H9 (cell line): ENCODE data around the gene WDR74. TPM values are rescaled to one million over a fixed set of nuclear protein-coding genes. Genes with fewer than 3 reads are reported as not detected.

Experiments
- DNase-seq: peaks from one replicate; pipeline ENCODE4 v3.0.0-alpha.2; 2017
- H2AFZ ChIP-seq: one replicate; pipeline ENCODE4 v1.6.1; 2013; ENCODE audit warnings: mild to moderate bottlenecking, low read length, control low read depth, moderate library complexity
- H2AK5ac ChIP-seq: 2 replicates; pipeline ENCODE4 v1.6.1; 2013; ENCODE audit warnings: low read length, control low read depth, mixed read lengths; ENCODE audit not compliant: insufficient read length
- H2BK120ac ChIP-seq: one replicate; pipeline ENCODE4 v1.6.1; 2013; ENCODE audit warnings: low read depth, mild to moderate bottlenecking, low read length, control low read depth, inconsistent platforms; ENCODE audit not compliant: poor library complexity, severe bottlenecking
- H2BK12ac ChIP-seq: 2 replicates; pipeline ENCODE4 v1.6.1; 2013; ENCODE audit warnings: low read length, control low read depth, mixed read lengths, low read depth; ENCODE audit not compliant: insufficient read length
- H2BK15ac ChIP-seq: 2 replicates; pipeline ENCODE4 v1.6.1; 2013; ENCODE audit warnings: low read depth, low read length, control low read depth
- H2BK20ac ChIP-seq: one replicate; pipeline ENCODE4 v1.6.1; 2013; ENCODE audit warnings: low read depth, mild to moderate bottlenecking, low read length, control low read depth, inconsistent platforms; ENCODE audit not compliant: poor library complexity, severe bottlenecking
- H2BK5ac ChIP-seq: 2 replicates; pipeline ENCODE4 v1.6.1; 2013; ENCODE audit warnings: low read length, control low read depth, mixed read lengths; ENCODE audit not compliant: insufficient read length
- H3K14ac ChIP-seq: 2 replicates; pipeline ENCODE4 v1.6.1; 2013; ENCODE audit warnings: low read length, control low read depth; ENCODE audit not compliant: insufficient read depth
- H3K18ac ChIP-seq: 2 replicates; pipeline ENCODE4 v1.6.1; 2013; ENCODE audit warnings: low read depth, mild to moderate bottlenecking, mixed read lengths, low read length, control low read depth; ENCODE audit not compliant: insufficient read length
- H3K23ac ChIP-seq: 2 replicates; pipeline ENCODE4 v1.6.1; 2013; ENCODE audit warnings: low read length, control low read depth, mixed read lengths, low read depth; ENCODE audit not compliant: insufficient read length
- H3K23me2 ChIP-seq: 2 replicates; pipeline ENCODE4 v1.6.1; 2013; ENCODE audit warnings: low read depth, mild to moderate bottlenecking, mixed read lengths, low read length, control low read depth; ENCODE audit not compliant: insufficient read length, poor library complexity, severe bottlenecking
- H3K27ac ChIP-seq: 2 replicates; pipeline ENCODE4 v1.5.1; 2013; ENCODE audit warnings: low read length, control low read depth, mixed read lengths, low read depth; ENCODE audit not compliant: insufficient read length
- H3K27me3 ChIP-seq: 2 replicates; pipeline ENCODE4 v1.6.1; 2013; ENCODE audit warnings: low read length, control low read depth, inconsistent platforms; ENCODE audit not compliant: insufficient read depth
- H3K4ac ChIP-seq: 2 replicates; pipeline ENCODE4 v1.6.1; 2013; ENCODE audit warnings: low read depth, mild to moderate bottlenecking, control low read depth, inconsistent platforms, low read length, moderate library complexity
- H3K4me1 ChIP-seq: 2 replicates; pipeline ENCODE4 v1.6.1; 2013; ENCODE audit warnings: low read length, control low read depth, inconsistent platforms; ENCODE audit not compliant: insufficient read depth
- H3K4me2 ChIP-seq: 2 replicates; pipeline ENCODE4 v1.6.1; 2013; ENCODE audit warnings: low read length, control low read depth, mixed read lengths; ENCODE audit not compliant: insufficient read length, insufficient read depth
- H3K56ac ChIP-seq: 2 replicates; pipeline ENCODE4 v1.6.1; 2013; ENCODE audit warnings: low read depth, mild to moderate bottlenecking, mixed read lengths, low read length, control low read depth; ENCODE audit not compliant: insufficient read length
- H3K79me1 ChIP-seq: 2 replicates; pipeline ENCODE4 v1.6.1; 2013; ENCODE audit warnings: low read depth, mild to moderate bottlenecking, moderate library complexity, low read length, control low read depth, inconsistent platforms; ENCODE audit not compliant: insufficient read depth, poor library complexity, severe bottlenecking
- H3K79me2 ChIP-seq: 2 replicates; pipeline ENCODE4 v1.6.1; 2013; ENCODE audit warnings: low read length, control low read depth, inconsistent platforms; ENCODE audit not compliant: insufficient read depth
- H3K9ac ChIP-seq: 2 replicates; pipeline ENCODE4 v1.6.1; 2013; ENCODE audit warnings: low read length, control low read depth, mixed read lengths; ENCODE audit not compliant: insufficient read length; ENCODE audit errors: extremely low read depth
- H3K9me3 ChIP-seq: one replicate; pipeline ENCODE4 v1.6.1; 2013; ENCODE audit warnings: low read depth, low read length, inconsistent platforms; ENCODE audit not compliant: control insufficient read depth
- H3T11ph ChIP-seq: one replicate; pipeline ENCODE4 v1.6.1; 2013; ENCODE audit warnings: mild to moderate bottlenecking, low read length, control low read depth, inconsistent platforms
- H4K20me1 ChIP-seq: one replicate; pipeline ENCODE4 v1.6.1; 2013; ENCODE audit not compliant: control insufficient read depth, insufficient read length, insufficient read depth
- H4K5ac ChIP-seq: 2 replicates; pipeline ENCODE4 v1.6.1; 2013; ENCODE audit warnings: low read depth, mild to moderate bottlenecking, mixed read lengths, low read length, control low read depth; ENCODE audit not compliant: insufficient read length
- H4K8ac ChIP-seq: replicated peaks from 2 replicates; pipeline ENCODE4 v1.6.1; 2013; ENCODE audit warnings: low read length, control low read depth, mixed read lengths, low read depth; ENCODE audit not compliant: insufficient read length
- H4K91ac ChIP-seq: 2 replicates; pipeline ENCODE4 v1.6.1; 2013; ENCODE audit warnings: low read depth, mild to moderate bottlenecking, moderate library complexity, mixed read lengths, low read length, control low read depth; ENCODE audit not compliant: insufficient read length
- H3K27ac Mint-ChIP-seq, 3 experiments: 2 replicates in 2 of 3; 3 replicates in 1 of 3; pipeline ENCODE4 v1.8.0; 2020 to 2021; ENCODE audit warnings: mixed read lengths in 3 of 3, mild to moderate bottlenecking in 1 of 3, moderate library complexity in 1 of 3
- H3K27me3 Mint-ChIP-seq: 2 replicates; pipeline ENCODE4 v1.8.0; 2021; ENCODE audit warnings: low read depth, mild to moderate bottlenecking, moderate library complexity, mixed read lengths
- H3K36me3 Mint-ChIP-seq, 3 experiments: 2 replicates in 2 of 3; 3 replicates in 1 of 3; pipeline ENCODE4 v1.8.0; 2020 to 2021; ENCODE audit warnings: low read depth in 3 of 3, mixed read lengths in 3 of 3; ENCODE audit not compliant: insufficient read depth in 1 of 3
- H3K4me1 Mint-ChIP-seq, 2 experiments: 2 replicates each; pipeline ENCODE4 v1.8.0; 2020; ENCODE audit warnings: mixed read lengths in 2 of 2
- H3K4me3 Mint-ChIP-seq, 2 experiments: 2 replicates in 1 of 2; 3 replicates in 1 of 2; pipeline ENCODE4 v1.8.0; 2020 to 2021; ENCODE audit warnings: mild to moderate bottlenecking in 2 of 2, mixed read lengths in 2 of 2, moderate library complexity in 1 of 2
- H3K9me3 Mint-ChIP-seq, 2 experiments: 2 replicates in 1 of 2; 3 replicates in 1 of 2; pipeline ENCODE4 v1.8.0; 2020; ENCODE audit warnings: mild to moderate bottlenecking in 2 of 2, mixed read lengths in 2 of 2, moderate library complexity in 1 of 2
- WGBS: extraction: QIAGEN DNeasy Blood & Tissue Kit; methylation state at CpG from one replicate; pipeline ENCODE4 v1.1.7; 2013; ENCODE audit warnings: missing lambda C conversion rate, low lambda C conversion rate, mixed read lengths; ENCODE audit not compliant: insufficient read length; ENCODE audit errors: extremely low coverage; 5-methylcytosine and 5-hydroxymethylcytosine counted together
- total RNA-seq: library from RNA; stranded (reverse); gene quantifications from 2 replicates; pipeline ENCODE4 v1.2.1, GENCODE V29; 2021
- TF ChIP-seq, protein P1 (sequence below): fragments of 200-600 bp; sonication (generic); conservative IDR thresholded peaks from 3 replicates; pipeline ENCODE4 v1.8.0; 2021; ENCODE audit warnings: antibody characterized with exemption, mild to moderate bottlenecking

WDR74 gene
- total RNA-seq, 1 experiment from 2014 or later = 121 TPM

DNA sequence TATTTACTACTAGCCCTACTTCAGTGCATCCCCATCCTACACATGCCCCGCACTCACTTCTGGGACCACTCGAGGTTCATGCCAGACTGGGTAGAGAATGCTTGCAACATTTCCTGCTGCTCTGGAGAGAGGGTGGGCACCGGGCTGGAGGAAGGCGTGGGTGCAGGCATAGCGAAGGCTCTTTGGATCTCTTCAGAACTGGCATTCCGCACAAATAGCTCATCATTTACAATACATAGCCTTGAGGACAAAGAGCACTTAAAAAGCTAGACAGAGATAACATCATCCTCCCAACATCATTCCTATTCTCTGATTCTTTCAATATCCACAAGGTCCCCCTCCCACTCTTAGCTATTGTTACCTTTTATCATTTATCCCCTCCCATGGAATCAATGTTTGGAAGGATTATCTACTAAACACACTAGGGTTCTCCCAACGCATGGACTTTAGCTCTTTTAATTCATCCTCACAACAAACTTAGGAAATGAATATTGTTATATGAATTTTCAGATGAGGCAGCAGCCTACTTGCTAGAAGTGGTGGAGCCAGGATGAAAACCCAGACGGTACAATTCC lies 45.1 kb downstream of the WDR74 start:
- TF ChIP-seq, protein P1, sequence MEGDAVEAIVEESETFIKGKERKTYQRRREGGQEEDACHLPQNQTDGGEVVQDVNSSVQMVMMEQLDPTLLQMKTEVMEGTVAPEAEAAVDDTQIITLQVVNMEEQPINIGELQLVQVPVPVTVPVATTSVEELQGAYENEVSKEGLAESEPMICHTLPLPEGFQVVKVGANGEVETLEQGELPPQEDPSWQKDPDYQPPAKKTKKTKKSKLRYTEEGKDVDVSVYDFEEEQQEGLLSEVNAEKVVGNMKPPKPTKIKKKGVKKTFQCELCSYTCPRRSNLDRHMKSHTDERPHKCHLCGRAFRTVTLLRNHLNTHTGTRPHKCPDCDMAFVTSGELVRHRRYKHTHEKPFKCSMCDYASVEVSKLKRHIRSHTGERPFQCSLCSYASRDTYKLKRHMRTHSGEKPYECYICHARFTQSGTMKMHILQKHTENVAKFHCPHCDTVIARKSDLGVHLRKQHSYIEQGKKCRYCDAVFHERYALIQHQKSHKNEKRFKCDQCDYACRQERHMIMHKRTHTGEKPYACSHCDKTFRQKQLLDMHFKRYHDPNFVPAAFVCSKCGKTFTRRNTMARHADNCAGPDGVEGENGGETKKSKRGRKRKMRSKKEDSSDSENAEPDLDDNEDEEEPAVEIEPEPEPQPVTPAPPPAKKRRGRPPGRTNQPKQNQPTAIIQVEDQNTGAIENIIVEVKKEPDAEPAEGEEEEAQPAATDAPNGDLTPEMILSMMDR = no peak
- H4K5ac ChIP-seq = no peak overlapping the region
- no CpG with 5 or more reads among the region's 8 CpGs for WGBS
- no peak overlapping the region for H4K8ac ChIP-seq
- H3K27ac ChIP-seq = no peak overlapping the region
- H4K91ac ChIP-seq = no peak overlapping the region
- Mint-ChIP-seq H3K27ac (no peak overlapping the region; a peak in 2 of 7 replicates), H3K9me3 (no peaks in the 10 kb centered on the region; a peak in 1 of 5 replicates), H3K4me1 (peaks cover 16 to 20% of the 10 kb centered on the region in 2 experiments), H3K36me3 (peaks cover 57 to 92% (median 74%) of the 10 kb centered on the region in 3 experiments), H3K27me3 (no peaks in the 10 kb centered on the region; the same call in 1 of the 2 replicates), H3K4me3 (peak overlapping the region in 1 of 2 experiments; percentile 23; a peak in 1 of 5 replicates)
- no peak overlapping the region for H3K14ac ChIP-seq
- no peak overlapping the region for H2BK120ac ChIP-seq
- no peak overlapping the region for H2BK5ac ChIP-seq
- no peak overlapping the region for H2BK12ac ChIP-seq
- no peak overlapping the region for H2BK15ac ChIP-seq
- no peak overlapping the region for H3T11ph ChIP-seq
- H3K4me1 ChIP-seq = no peaks in the 10 kb centered on the region
- H3K79me1 ChIP-seq = no peaks in the 10 kb centered on the region
- no peaks in the 10 kb centered on the region; the same call in 1 of the 2 replicates for H3K79me2 ChIP-seq
- H3K23me2 ChIP-seq = peaks cover 4% of the 10 kb centered on the region
- no peak overlapping the region for H3K4ac ChIP-seq
- no peak for DNase-seq
- no peaks in the 10 kb centered on the region for H4K20me1 ChIP-seq
- no peak overlapping the region for H2AFZ ChIP-seq
- H3K56ac ChIP-seq = no peak overlapping the region
- H3K23ac ChIP-seq = no peak overlapping the region
- no peak overlapping the region for H3K18ac ChIP-seq
- H2AK5ac ChIP-seq = no peak overlapping the region
- H2BK20ac ChIP-seq = no peak overlapping the region
- H3K4me2 ChIP-seq = no peak overlapping the region
- H3K9me3 ChIP-seq = no peaks in the 10 kb centered on the region
- no peaks in the 10 kb centered on the region for H3K27me3 ChIP-seq
- H3K9ac ChIP-seq = no peak overlapping the region
